ENCODE measurements around the gene FBXO34.
"Not testable (repeated sequence)": the region's sequence is repeated elsewhere in the genome, so short reads cannot be mapped to it uniquely, and the experiment has no call there.

The FBXO34 gene

GRCh38 chr14:55373784-55374705, 102.8 kb downstream of the FBXO34 start:
- H3K9me3 Mint-ChIP-seq: no peaks in the 10 kb centered on the region
- H3K27ac Mint-ChIP-seq: no peak overlapping the region
- TF ChIP-seq, protein P1, sequence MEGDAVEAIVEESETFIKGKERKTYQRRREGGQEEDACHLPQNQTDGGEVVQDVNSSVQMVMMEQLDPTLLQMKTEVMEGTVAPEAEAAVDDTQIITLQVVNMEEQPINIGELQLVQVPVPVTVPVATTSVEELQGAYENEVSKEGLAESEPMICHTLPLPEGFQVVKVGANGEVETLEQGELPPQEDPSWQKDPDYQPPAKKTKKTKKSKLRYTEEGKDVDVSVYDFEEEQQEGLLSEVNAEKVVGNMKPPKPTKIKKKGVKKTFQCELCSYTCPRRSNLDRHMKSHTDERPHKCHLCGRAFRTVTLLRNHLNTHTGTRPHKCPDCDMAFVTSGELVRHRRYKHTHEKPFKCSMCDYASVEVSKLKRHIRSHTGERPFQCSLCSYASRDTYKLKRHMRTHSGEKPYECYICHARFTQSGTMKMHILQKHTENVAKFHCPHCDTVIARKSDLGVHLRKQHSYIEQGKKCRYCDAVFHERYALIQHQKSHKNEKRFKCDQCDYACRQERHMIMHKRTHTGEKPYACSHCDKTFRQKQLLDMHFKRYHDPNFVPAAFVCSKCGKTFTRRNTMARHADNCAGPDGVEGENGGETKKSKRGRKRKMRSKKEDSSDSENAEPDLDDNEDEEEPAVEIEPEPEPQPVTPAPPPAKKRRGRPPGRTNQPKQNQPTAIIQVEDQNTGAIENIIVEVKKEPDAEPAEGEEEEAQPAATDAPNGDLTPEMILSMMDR (IDR thresholded peaks at IDR 0.05; ENCODE audit: unreplicated experiment in 3 of 3): no peak
- H3K4me1 Mint-ChIP-seq: no peaks in the 10 kb centered on the region
- no peaks in the 10 kb centered on the region for H3K27me3 Mint-ChIP-seq (ENCODE audit: low read depth)
- no peak overlapping the region for H3K4me3 Mint-ChIP-seq
- peaks cover 67% of the 10 kb centered on the region for H3K36me3 Mint-ChIP-seq (ENCODE audit: low read depth)

- H3K4me3 Mint-ChIP-seq: no peak overlapping the region
- H3K27me3 Mint-ChIP-seq (ENCODE audit: low read depth): no peaks in the 10 kb centered on the region
- no peaks in the 10 kb centered on the region for H3K4me1 Mint-ChIP-seq
- H3K27ac Mint-ChIP-seq: no peak overlapping the region
- peaks cover 59% of the 10 kb centered on the region for H3K36me3 Mint-ChIP-seq (ENCODE audit: low read depth)
- H3K9me3 Mint-ChIP-seq: no peaks in the 10 kb centered on the region
- TF ChIP-seq, protein P1 (IDR thresholded peaks at IDR 0.05; ENCODE audit: unreplicated experiment in 3 of 3): no peak
Measured at GRCh38 chr14:55374771-55375170, 103.5 kb downstream of the FBXO34 start.

DNA sequence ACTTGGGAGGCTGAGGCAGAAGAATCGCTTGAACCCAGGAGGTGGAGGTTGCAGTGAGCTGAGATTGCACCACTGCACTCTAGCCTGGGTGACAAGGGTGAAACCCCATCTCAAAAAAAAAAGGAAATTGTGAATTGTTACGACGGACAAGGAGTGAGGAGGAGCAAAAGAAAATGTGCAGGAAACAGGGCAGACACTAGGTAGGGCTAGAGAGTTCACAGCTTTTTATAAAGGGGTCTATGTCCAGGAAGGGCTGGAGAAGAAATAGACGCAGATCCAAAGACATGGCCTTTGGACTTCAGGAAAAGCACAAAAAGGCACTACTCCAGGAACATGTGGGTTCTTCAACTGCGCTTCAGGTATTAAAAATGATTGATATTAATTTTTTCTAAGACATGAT, 106.0 kb downstream of the FBXO34 start:
- TF ChIP-seq, protein P1 (IDR thresholded peaks at IDR 0.05; ENCODE audit: unreplicated experiment in 3 of 3): no peak
- H3K36me3 Mint-ChIP-seq (ENCODE audit: low read depth): peaks cover 58% of the 10 kb centered on the region
- H3K27me3 Mint-ChIP-seq (ENCODE audit: low read depth): no peaks in the 10 kb centered on the region
- H3K4me1 Mint-ChIP-seq: no peaks in the 10 kb centered on the region
- H3K27ac Mint-ChIP-seq: no peak overlapping the region
- no peaks in the 10 kb centered on the region for H3K9me3 Mint-ChIP-seq
- H3K4me3 Mint-ChIP-seq: no peak overlapping the region

DNA sequence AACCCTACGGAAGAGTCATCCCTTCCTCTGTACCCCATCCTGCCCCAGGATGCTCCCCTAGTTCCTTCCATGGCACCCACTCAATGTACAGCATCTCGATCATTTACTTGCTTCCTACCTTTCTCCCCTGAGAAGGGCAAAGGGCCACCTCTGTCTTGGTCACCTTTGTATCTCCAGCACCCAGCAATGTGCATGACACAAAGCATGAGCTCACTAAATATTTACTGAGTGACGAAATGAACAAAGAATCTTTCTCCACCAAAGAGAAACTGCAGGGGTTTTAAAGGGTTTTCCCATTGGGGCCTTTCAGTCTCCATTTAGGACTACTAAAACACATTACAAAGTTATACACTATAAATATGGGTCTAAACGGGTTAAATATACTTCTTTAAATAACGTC, 109.8 kb downstream of the FBXO34 start:
- TF ChIP-seq, protein P1 (IDR thresholded peaks at IDR 0.05; ENCODE audit: unreplicated experiment in 3 of 3): no peak
- peaks cover 52% of the 10 kb centered on the region for H3K36me3 Mint-ChIP-seq (ENCODE audit: low read depth)
- H3K9me3 Mint-ChIP-seq: no peaks in the 10 kb centered on the region
- H3K27me3 Mint-ChIP-seq (ENCODE audit: low read depth): no peaks in the 10 kb centered on the region
- H3K4me1 Mint-ChIP-seq: no peaks in the 10 kb centered on the region
- H3K27ac Mint-ChIP-seq: no peak overlapping the region
- H3K4me3 Mint-ChIP-seq: no peak overlapping the region

DNA sequence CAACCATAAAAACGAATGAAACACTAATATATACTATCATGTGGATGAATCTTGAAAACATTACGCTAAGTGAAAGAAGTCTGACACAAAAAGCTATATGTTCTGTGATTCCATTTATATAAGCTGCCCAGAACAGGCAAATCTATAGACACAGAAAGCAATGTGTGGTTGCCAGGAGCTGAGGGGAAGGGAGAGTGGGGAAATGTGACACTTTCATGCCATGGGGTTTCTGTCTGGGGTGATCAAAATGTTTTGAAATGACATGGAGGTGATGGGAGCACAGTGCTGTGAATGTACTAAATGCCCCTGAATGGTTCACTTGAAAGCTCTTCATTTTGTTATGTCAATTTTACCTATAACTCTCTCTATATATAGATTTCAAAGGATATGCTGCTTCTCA, 110.3 kb downstream of the FBXO34 start:
- no peaks in the 10 kb centered on the region for H3K4me1 Mint-ChIP-seq
- no peak overlapping the region for H3K4me3 Mint-ChIP-seq
- H3K27me3 Mint-ChIP-seq (ENCODE audit: low read depth): no peaks in the 10 kb centered on the region
- peaks cover 50% of the 10 kb centered on the region for H3K36me3 Mint-ChIP-seq (ENCODE audit: low read depth)
- TF ChIP-seq, protein P1 (IDR thresholded peaks at IDR 0.05; ENCODE audit: unreplicated experiment in 3 of 3): no peak
- H3K9me3 Mint-ChIP-seq: no peaks in the 10 kb centered on the region
- H3K27ac Mint-ChIP-seq: no peak overlapping the region

- no peak overlapping the region for H3K4me3 Mint-ChIP-seq
- H3K9me3 Mint-ChIP-seq: no peaks in the 10 kb centered on the region
- TF ChIP-seq, protein P1 (IDR thresholded peaks at IDR 0.05; ENCODE audit: unreplicated experiment in 3 of 3): no peak
- no peaks in the 10 kb centered on the region for H3K4me1 Mint-ChIP-seq
- no peak overlapping the region for H3K27ac Mint-ChIP-seq
- H3K36me3 Mint-ChIP-seq (ENCODE audit: low read depth): peaks cover 48% of the 10 kb centered on the region
- no peaks in the 10 kb centered on the region for H3K27me3 Mint-ChIP-seq (ENCODE audit: low read depth)
Measured at GRCh38 chr14:55382483-55382882, 111.3 kb downstream of the FBXO34 start.

DNA sequence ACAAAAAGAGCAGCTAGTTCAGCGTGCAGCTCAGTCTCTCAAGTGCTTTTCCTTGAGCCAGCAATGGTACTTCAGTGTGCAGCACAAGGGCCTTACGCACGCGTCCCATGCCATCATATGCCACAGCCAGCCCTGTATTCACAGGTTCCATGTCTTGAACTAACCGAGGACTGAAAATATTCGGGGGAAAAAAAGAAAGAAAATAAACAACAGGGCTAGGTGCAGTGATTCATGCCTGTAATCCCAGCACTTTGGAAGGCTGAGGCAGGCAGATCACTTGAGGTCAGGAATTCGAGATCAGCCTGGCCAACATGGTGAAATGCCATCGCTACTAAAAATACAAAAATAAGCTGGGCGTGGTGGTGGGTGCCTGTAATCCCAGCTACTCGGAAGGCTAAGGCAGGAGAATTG, 111.8 kb downstream of the FBXO34 start:
- H3K36me3 Mint-ChIP-seq (ENCODE audit: low read depth): peaks cover 44% of the 10 kb centered on the region
- not testable (repeated sequence) for H3K27ac Mint-ChIP-seq; H3K4me1 Mint-ChIP-seq; H3K27me3 Mint-ChIP-seq (ENCODE audit: low read depth); H3K9me3 Mint-ChIP-seq; H3K4me3 Mint-ChIP-seq
